HEK293 (cell line): ENCODE measurements around the gene SUV39H2.

ENCODE experiments used
- KLF7 ChIP-seq: fragments of 450-650 bp; formaldehyde crosslinking; IDR thresholded peaks from 2 replicates; pipeline ENCODE4 v1.5.1; 2016; ENCODE audit warnings: missing biosample characterization, missing genetic modification characterization, borderline replicate concordance
- MYNN ChIP-seq: fragments of 450-650 bp; formaldehyde crosslinking; IDR thresholded peaks from 2 replicates; pipeline ENCODE4 v1.5.1; 2016; ENCODE audit warnings: missing biosample characterization, missing genetic modification characterization, borderline replicate concordance
- ZBTB20 ChIP-seq: fragments of 450-650 bp; formaldehyde crosslinking; IDR thresholded peaks from 2 replicates; pipeline ENCODE4 v1.5.1; 2016; ENCODE audit warnings: missing biosample characterization, missing genetic modification characterization
- ZNF133 ChIP-seq: fragments of 450-650 bp; formaldehyde crosslinking; IDR thresholded peaks from 2 replicates; pipeline ENCODE4 v1.5.1; 2016; ENCODE audit warnings: missing biosample characterization, missing genetic modification characterization
- ZNF138 ChIP-seq: fragments of 450-650 bp; formaldehyde crosslinking; IDR thresholded peaks from 2 replicates; pipeline ENCODE4 v1.5.1; 2016; ENCODE audit warnings: missing biosample characterization, missing genetic modification characterization, borderline replicate concordance
- ZNF146 ChIP-seq: fragments of 450-650 bp; formaldehyde crosslinking; IDR thresholded peaks from 2 replicates; pipeline ENCODE4 v1.5.1; 2016; ENCODE audit warnings: missing biosample characterization, missing genetic modification characterization
- ZNF248 ChIP-seq: fragments of 450-650 bp; formaldehyde crosslinking; IDR thresholded peaks from 2 replicates; pipeline ENCODE4 v1.5.1; 2017; ENCODE audit warnings: missing biosample characterization, missing genetic modification characterization
- ZNF354C ChIP-seq: fragments of 450-650 bp; formaldehyde crosslinking; IDR thresholded peaks from 2 replicates; pipeline ENCODE4 v1.5.1; 2016; ENCODE audit warnings: missing biosample characterization, missing genetic modification characterization, low read depth, borderline replicate concordance
- ZNF433 ChIP-seq: fragments of 450-650 bp; formaldehyde crosslinking; IDR thresholded peaks from 2 replicates; pipeline ENCODE4 v1.5.1; 2016; ENCODE audit warnings: missing biosample characterization, missing genetic modification characterization, low read depth
- ZNF48 ChIP-seq: fragments of 450-650 bp; formaldehyde crosslinking; IDR thresholded peaks from 2 replicates; pipeline ENCODE4 v1.5.1; 2016; ENCODE audit warnings: missing biosample characterization, missing genetic modification characterization
- ZNF560 ChIP-seq: fragments of 450-650 bp; formaldehyde crosslinking; IDR thresholded peaks from 2 replicates; pipeline ENCODE4 v1.5.1; 2017; ENCODE audit warnings: missing biosample characterization, missing genetic modification characterization, borderline replicate concordance
- ZNF658 ChIP-seq: fragments of 450-650 bp; formaldehyde crosslinking; IDR thresholded peaks from 2 replicates; pipeline ENCODE4; 2016; ENCODE audit warnings: missing biosample characterization, missing genetic modification characterization
- ZNF660 ChIP-seq: fragments of 450-650 bp; IDR thresholded peaks from 2 replicates; pipeline ENCODE4 v1.5.1; 2018; ENCODE audit warnings: missing biosample characterization, mild to moderate bottlenecking, missing genetic modification characterization
- ZNF747 ChIP-seq: fragments of 450-650 bp; formaldehyde crosslinking; IDR thresholded peaks from 2 replicates; pipeline ENCODE4 v1.5.1; 2016; ENCODE audit warnings: missing biosample characterization, missing genetic modification characterization
- ZNF768 ChIP-seq: fragments of 450-650 bp; formaldehyde crosslinking; IDR thresholded peaks from 2 replicates; pipeline ENCODE4 v1.5.1; 2018; ENCODE audit warnings: missing biosample characterization, mild to moderate bottlenecking, missing genetic modification characterization
- ZNF777 ChIP-seq: fragments of 450-650 bp; formaldehyde crosslinking; IDR thresholded peaks from 2 replicates; pipeline ENCODE4 v1.5.1; 2017; ENCODE audit warnings: missing biosample characterization, missing genetic modification characterization, borderline replicate concordance
- ZSCAN23 ChIP-seq: fragments of 450-650 bp; formaldehyde crosslinking; IDR thresholded peaks from 2 replicates; pipeline ENCODE4 v1.5.1; 2016; ENCODE audit warnings: missing biosample characterization, missing genetic modification characterization
- TF ChIP-seq, protein P1 (sequence below): fragments of 450-650 bp; formaldehyde crosslinking; IDR thresholded peaks from 2 replicates; pipeline ENCODE4 v1.5.1; 2016; ENCODE audit warnings: missing biosample characterization, missing genetic modification characterization
- TF ChIP-seq, protein P2 (sequence below): fragments of 450-650 bp; formaldehyde crosslinking; IDR thresholded peaks from 2 replicates; pipeline ENCODE4 v1.5.1; 2016; ENCODE audit warnings: missing biosample characterization, missing genetic modification characterization
- TF ChIP-seq, protein P3 (sequence below): fragments of 450-650 bp; formaldehyde crosslinking; IDR thresholded peaks from 2 replicates; pipeline ENCODE4 v1.5.1; 2017; ENCODE audit warnings: missing biosample characterization, missing genetic modification characterization
- TF ChIP-seq, protein P4 (sequence below): fragments of 450-650 bp; formaldehyde crosslinking; IDR thresholded peaks from 2 replicates; pipeline ENCODE4 v1.5.1; 2016; ENCODE audit warnings: missing biosample characterization, missing genetic modification characterization
- TF ChIP-seq, protein P5 (sequence below): fragments of 450-650 bp; formaldehyde crosslinking; IDR thresholded peaks from 2 replicates; pipeline ENCODE4 v1.5.1; 2016; ENCODE audit warnings: missing biosample characterization, missing genetic modification characterization
- TF ChIP-seq, protein P6 (sequence below): fragments of 450-650 bp; formaldehyde crosslinking; conservative IDR thresholded peaks from 2 replicates; pipeline ENCODE4 v1.5.1; 2016; ENCODE audit warnings: low read depth, missing biosample characterization, missing genetic modification characterization

The SUV39H2 gene

DNA sequence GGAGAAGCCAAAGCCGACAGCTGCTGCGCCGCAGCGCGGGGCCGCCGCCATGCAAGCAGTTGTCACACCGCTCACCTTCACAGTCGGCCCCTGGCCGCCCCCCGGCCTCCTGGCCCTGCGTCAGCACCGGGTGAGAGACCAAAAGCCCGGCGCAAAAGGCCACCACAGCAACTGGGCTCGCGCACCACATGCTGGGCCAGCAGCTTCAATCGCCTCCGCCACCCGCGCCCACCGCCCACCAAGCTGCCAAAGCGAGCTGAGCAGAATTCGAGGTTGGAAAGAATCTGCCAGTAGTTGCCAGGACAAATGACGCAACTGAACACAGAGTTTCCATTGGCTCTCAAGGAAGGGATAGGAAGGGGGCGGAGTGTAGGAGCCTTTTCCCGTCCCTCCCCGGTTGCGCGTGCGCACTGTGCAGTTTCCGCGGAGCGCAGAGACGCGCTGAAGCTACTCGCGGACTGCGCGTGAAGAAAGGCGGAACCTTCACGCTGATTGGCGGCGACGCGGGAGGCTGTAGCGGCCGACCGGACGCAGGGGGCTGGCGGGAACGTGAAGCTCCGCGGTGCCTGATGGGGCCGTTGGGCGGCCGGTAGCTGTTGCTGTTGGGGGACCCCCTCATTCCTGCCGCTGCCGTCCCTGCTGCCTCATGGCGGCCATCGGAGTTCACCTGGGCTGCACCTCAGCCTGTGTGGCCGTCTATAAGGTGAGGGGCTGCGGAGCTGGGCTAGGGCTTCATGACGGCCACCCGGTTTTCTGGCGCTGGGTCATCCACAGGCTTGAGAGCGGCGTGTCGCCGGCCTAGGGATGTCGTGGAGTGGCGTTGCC is 40.7 kb upstream of the SUV39H2 start, which contains the start of the genes CDNF, HSPA14 and MSANTD7 (continued):
- TF ChIP-seq MYNN (tag by site-specific recombination) (no peak), ZNF138 (tag by site-specific recombination) (no peak), ZNF433 (tag by site-specific recombination) (no peak), ZNF560 (tag by site-specific recombination) (no peak), KLF7 (tag by site-specific recombination) (no peak), ZNF660 (tag by site-specific recombination) (peak; percentile 13; the same call in 1 of the 2 replicates), ZNF658 (tag by site-specific recombination) (no peak), ZNF248 (tag by site-specific recombination) (no peak), ZSCAN23 (tag by site-specific recombination) (no peak), ZNF146 (no peak), ZNF777 (tag by site-specific recombination) (no peak), ZNF354C (tag by site-specific recombination) (no peak), ZBTB20 (tag by site-specific recombination) (peak; percentile 58), ZNF133 (tag by site-specific recombination) (no peak), ZNF768 (tag by site-specific recombination) (no peak), ZNF747 (no peak), ZNF48 (no peak)
- TF ChIP-seq, protein P1, sequence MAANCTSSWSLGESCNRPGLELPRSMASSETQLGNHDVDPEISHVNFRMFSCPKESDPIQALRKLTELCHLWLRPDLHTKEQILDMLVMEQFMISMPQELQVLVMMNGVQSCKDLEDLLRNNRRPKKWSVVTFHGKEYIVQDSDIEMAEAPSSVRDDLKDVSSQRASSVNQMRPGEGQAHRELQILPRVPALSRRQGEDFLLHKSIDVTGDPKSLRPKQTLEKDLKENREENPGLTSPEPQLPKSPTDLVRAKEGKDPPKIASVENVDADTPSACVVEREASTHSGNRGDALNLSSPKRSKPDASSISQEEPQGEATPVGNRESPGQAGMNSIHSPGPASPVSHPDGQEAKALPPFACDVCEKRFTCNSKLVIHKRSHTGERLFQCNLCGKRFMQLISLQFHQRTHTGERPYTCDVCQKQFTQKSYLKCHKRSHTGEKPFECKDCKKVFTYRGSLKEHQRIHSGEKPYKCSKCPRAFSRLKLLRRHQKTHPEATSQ (tag by site-specific recombination) = no peak; the same call in 1 of the 2 replicates
- TF ChIP-seq, protein P2, sequence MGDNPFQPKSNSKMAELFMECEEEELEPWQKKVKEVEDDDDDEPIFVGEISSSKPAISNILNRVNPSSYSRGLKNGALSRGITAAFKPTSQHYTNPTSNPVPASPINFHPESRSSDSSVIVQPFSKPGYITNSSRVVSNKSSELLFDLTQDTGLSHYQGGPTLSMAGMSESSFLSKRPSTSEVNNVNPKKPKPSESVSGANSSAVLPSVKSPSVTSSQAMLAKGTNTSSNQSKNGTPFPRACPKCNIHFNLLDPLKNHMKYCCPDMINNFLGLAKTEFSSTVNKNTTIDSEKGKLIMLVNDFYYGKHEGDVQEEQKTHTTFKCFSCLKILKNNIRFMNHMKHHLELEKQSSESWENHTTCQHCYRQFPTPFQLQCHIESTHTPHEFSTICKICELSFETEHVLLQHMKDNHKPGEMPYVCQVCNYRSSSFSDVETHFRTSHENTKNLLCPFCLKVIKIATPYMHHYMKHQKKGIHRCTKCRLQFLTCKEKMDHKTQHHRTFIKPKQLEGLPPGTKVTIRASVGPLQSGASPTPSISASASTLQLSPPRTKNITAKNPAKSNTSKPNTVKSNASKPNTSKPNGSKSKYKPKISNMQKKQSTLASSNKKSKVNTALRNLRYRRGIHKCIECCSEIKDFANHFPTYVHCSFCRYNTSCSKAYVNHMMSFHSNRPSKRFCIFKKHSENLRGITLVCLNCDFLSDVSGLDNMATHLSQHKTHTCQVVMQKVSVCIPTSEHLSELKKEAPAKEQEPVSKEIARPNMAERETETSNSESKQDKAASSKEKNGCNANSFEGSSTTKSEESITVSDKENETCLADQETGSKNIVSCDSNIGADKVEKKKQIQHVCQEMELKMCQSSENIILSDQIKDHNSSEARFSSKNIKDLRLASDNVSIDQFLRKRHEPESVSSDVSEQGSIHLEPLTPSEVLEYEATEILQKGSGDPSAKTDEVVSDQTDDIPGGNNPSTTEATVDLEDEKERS (tag by site-specific recombination) = no peak
- TF ChIP-seq, protein P3, sequence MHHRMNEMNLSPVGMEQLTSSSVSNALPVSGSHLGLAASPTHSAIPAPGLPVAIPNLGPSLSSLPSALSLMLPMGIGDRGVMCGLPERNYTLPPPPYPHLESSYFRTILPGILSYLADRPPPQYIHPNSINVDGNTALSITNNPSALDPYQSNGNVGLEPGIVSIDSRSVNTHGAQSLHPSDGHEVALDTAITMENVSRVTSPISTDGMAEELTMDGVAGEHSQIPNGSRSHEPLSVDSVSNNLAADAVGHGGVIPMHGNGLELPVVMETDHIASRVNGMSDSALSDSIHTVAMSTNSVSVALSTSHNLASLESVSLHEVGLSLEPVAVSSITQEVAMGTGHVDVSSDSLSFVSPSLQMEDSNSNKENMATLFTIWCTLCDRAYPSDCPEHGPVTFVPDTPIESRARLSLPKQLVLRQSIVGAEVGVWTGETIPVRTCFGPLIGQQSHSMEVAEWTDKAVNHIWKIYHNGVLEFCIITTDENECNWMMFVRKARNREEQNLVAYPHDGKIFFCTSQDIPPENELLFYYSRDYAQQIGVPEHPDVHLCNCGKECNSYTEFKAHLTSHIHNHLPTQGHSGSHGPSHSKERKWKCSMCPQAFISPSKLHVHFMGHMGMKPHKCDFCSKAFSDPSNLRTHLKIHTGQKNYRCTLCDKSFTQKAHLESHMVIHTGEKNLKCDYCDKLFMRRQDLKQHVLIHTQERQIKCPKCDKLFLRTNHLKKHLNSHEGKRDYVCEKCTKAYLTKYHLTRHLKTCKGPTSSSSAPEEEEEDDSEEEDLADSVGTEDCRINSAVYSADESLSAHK (tag by site-specific recombination) = no peak
- TF ChIP-seq, protein P4, sequence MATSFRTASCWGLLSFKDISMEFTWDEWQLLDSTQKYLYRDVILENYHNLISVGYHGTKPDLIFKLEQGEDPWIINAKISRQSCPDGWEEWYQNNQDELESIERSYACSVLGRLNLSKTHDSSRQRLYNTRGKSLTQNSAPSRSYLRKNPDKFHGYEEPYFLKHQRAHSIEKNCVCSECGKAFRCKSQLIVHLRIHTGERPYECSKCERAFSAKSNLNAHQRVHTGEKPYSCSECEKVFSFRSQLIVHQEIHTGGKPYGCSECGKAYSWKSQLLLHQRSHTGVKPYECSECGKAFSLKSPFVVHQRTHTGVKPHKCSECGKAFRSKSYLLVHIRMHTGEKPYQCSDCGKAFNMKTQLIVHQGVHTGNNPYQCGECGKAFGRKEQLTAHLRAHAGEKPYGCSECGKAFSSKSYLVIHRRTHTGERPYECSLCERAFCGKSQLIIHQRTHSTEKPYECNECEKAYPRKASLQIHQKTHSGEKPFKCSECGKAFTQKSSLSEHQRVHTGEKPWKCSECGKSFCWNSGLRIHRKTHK (tag by site-specific recombination) = no peak
- TF ChIP-seq, protein P5, sequence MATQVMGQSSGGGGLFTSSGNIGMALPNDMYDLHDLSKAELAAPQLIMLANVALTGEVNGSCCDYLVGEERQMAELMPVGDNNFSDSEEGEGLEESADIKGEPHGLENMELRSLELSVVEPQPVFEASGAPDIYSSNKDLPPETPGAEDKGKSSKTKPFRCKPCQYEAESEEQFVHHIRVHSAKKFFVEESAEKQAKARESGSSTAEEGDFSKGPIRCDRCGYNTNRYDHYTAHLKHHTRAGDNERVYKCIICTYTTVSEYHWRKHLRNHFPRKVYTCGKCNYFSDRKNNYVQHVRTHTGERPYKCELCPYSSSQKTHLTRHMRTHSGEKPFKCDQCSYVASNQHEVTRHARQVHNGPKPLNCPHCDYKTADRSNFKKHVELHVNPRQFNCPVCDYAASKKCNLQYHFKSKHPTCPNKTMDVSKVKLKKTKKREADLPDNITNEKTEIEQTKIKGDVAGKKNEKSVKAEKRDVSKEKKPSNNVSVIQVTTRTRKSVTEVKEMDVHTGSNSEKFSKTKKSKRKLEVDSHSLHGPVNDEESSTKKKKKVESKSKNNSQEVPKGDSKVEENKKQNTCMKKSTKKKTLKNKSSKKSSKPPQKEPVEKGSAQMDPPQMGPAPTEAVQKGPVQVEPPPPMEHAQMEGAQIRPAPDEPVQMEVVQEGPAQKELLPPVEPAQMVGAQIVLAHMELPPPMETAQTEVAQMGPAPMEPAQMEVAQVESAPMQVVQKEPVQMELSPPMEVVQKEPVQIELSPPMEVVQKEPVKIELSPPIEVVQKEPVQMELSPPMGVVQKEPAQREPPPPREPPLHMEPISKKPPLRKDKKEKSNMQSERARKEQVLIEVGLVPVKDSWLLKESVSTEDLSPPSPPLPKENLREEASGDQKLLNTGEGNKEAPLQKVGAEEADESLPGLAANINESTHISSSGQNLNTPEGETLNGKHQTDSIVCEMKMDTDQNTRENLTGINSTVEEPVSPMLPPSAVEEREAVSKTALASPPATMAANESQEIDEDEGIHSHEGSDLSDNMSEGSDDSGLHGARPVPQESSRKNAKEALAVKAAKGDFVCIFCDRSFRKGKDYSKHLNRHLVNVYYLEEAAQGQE (tag by site-specific recombination) = no peak
- TF ChIP-seq, protein P6, sequence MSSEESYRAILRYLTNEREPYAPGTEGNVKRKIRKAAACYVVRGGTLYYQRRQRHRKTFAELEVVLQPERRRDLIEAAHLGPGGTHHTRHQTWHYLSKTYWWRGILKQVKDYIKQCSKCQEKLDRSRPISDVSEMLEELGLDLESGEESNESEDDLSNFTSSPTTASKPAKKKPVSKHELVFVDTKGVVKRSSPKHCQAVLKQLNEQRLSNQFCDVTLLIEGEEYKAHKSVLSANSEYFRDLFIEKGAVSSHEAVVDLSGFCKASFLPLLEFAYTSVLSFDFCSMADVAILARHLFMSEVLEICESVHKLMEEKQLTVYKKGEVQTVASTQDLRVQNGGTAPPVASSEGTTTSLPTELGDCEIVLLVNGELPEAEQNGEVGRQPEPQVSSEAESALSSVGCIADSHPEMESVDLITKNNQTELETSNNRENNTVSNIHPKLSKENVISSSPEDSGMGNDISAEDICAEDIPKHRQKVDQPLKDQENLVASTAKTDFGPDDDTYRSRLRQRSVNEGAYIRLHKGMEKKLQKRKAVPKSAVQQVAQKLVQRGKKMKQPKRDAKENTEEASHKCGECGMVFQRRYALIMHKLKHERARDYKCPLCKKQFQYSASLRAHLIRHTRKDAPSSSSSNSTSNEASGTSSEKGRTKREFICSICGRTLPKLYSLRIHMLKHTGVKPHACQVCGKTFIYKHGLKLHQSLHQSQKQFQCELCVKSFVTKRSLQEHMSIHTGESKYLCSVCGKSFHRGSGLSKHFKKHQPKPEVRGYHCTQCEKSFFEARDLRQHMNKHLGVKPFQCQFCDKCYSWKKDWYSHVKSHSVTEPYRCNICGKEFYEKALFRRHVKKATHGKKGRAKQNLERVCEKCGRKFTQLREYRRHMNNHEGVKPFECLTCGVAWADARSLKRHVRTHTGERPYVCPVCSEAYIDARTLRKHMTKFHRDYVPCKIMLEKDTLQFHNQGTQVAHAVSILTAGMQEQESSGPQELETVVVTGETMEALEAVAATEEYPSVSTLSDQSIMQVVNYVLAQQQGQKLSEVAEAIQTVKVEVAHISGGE (tag by site-specific recombination) = peak; percentile 6
